ENCODE data around the gene SEC11A.
"Not testable (repeated sequence)": the region's sequence is repeated elsewhere in the genome, so short reads cannot be mapped to it uniquely, and the experiment has no call there.

The SEC11A gene

GRCh38 chr15:84716036-84716732, at the start of gene SEC11A:
Gene SEC11A (minus strand): TSS chr15:84716139. CDS start chr15:84716075, 64 bp downstream.
- peak; percentile 92 for DNase-seq (ENCODE audit: low read depth)

GRCh38 chr15:84765675-84766074, 49.7 kb upstream of the SEC11A start:
- no peak for DNase-seq (ENCODE audit: low read depth)

- DNase-seq (ENCODE audit: low read depth), result no peak
These were observed 49.0 kb upstream of the SEC11A start for GRCh38 chr15:84764989-84765388.

GRCh38 chr15:84764585-84764984, 48.6 kb upstream of the SEC11A start:
- no peak for DNase-seq (ENCODE audit: low read depth)

GRCh38 chr15:84762840-84763572, 47.1 kb upstream of the SEC11A start:
- peak; percentile 19 for DNase-seq (ENCODE audit: low read depth)

GRCh38 chr15:84761607-84762131, 45.7 kb upstream of the SEC11A start:
- peak; percentile 13 for DNase-seq (ENCODE audit: low read depth)

GRCh38 chr15:84760219-84760618, 44.3 kb upstream of the SEC11A start:
- DNase-seq (ENCODE audit: low read depth), result no peak

GRCh38 chr15:84759018-84759417, 43.1 kb upstream of the SEC11A start:
- DNase-seq (ENCODE audit: low read depth), result no peak

GRCh38 chr15:84755736-84756527, 40.0 kb upstream of the SEC11A start:
- no peak for DNase-seq (ENCODE audit: low read depth)

- DNase-seq (ENCODE audit: low read depth), result not testable (repeated sequence)
These were observed 39.0 kb upstream of the SEC11A start for GRCh38 chr15:84754889-84755288.

GRCh38 chr15:84752700-84753099, 36.8 kb upstream of the SEC11A start:
- DNase-seq (ENCODE audit: low read depth), result no peak

- no peak for DNase-seq (ENCODE audit: low read depth)
These were observed 36.3 kb upstream of the SEC11A start for GRCh38 chr15:84752195-84752594.

GRCh38 chr15:84751721-84752120, 35.8 kb upstream of the SEC11A start:
- DNase-seq (ENCODE audit: low read depth), result not testable (repeated sequence)

- DNase-seq (ENCODE audit: low read depth), result no peak
These were observed 34.7 kb upstream of the SEC11A start for GRCh38 chr15:84750583-84751092.

GRCh38 chr15:84749111-84749991, 33.4 kb upstream of the SEC11A start:
- peak; percentile 23 for DNase-seq (ENCODE audit: low read depth)

- peak; percentile 55 for DNase-seq (ENCODE audit: low read depth)
These were observed 32.6 kb upstream of the SEC11A start, which contains the start of gene ZNF592 for GRCh38 chr15:84748274-84749110. Gene ZNF592 (plus strand): TSS chr15:84748592. CDS start chr15:84782676, 34,084 bp downstream.

- DNase-seq (ENCODE audit: low read depth), result peak; percentile 65
These were observed 31.7 kb upstream of the SEC11A start for GRCh38 chr15:84747416-84748273.

GRCh38 chr15:84741121-84741520, 25.2 kb upstream of the SEC11A start:
- no peak for DNase-seq (ENCODE audit: low read depth)

- no peak for DNase-seq (ENCODE audit: low read depth)
These were observed 24.8 kb upstream of the SEC11A start for GRCh38 chr15:84740691-84741090.
